HUES48 (cell line): ENCODE results near the gene ROBO2.

Experiments used
- H3K27ac ChIP-seq: one replicate; pipeline ENCODE4 v1.7.0; 2013; ENCODE audit warnings: low read depth, low read length, inconsistent platforms
- H3K27me3 ChIP-seq: 2 replicates; pipeline ENCODE4 v1.6.1; 2013; ENCODE audit warnings: mild to moderate bottlenecking, low read length; ENCODE audit not compliant: control insufficient read depth, insufficient read depth
- H3K36me3 ChIP-seq: 2 replicates; pipeline ENCODE4 v1.6.1; 2013; ENCODE audit warnings: low read length; ENCODE audit not compliant: control insufficient read depth, insufficient read depth
- H3K4me1 ChIP-seq: 2 replicates; pipeline ENCODE4 v1.6.1; 2013; ENCODE audit warnings: mild to moderate bottlenecking, low read length; ENCODE audit not compliant: control insufficient read depth, insufficient read depth
- H3K4me3 ChIP-seq: 2 replicates; pipeline ENCODE4 v1.5.1; 2013; ENCODE audit warnings: mild to moderate bottlenecking, low read depth, low read length
- H3K9ac ChIP-seq: 2 replicates; pipeline ENCODE4 v1.6.1; 2013; ENCODE audit warnings: mild to moderate bottlenecking, low read depth, low read length, moderate library complexity
- H3K9me3 ChIP-seq: 2 replicates; pipeline ENCODE4 v1.6.1; 2013; ENCODE audit warnings: low read length; ENCODE audit not compliant: control insufficient read depth, insufficient read depth

Gene ROBO2

DNA sequence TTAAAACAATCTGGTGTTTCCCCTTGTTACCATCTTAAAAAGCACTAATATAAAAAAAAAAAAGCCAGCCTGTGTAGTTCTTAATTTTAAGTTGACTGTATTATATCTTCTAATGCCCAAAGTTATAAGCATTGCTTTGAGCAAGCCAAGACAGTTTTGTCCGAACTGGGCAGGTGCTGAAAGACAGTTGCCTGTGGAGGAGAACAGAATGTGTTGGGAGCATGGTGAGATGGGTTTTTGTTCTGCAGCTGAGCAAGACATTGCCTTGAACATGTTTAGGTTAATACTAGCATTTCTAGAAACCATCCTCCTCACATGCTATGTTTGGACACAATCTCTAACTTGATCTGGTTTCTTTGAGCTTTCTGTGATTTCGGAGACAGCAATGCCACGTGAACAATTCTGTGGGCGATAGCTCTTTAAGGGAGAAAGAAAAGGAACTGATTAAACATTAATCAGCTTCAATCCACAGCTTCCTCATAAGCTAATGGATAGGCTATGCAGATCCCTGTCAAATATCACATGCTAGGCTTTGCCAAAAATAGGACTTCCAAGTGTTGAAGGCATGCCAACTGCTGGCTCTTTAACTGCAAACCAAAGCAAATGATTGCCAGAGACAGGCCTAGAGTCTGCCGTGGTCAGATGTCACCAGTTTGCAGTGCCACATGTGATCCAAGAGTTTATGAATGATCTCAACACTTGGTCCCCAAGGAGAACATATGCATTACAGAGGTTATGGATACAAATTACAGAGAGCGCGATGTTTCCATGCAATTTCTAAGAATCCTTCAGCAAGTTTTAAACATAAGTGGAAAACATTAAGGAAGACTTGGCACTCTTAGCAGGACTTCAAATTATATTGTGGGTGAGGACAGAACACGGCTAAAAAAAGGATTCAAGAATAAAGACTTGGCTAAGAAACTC lies 428.1 kb downstream of the ROBO2 start:
- Histone ChIP-seq H3K9ac (no peak overlapping the region), H3K36me3 (no peaks in the 10 kb centered on the region), H3K4me3 (no peak overlapping the region), H3K27ac (no peak overlapping the region), H3K9me3 (no peaks in the 10 kb centered on the region), H3K27me3 (no peaks in the 10 kb centered on the region), H3K4me1 (0 out of 2 replicates have a peak, but pooled peaks cover 5% of the 10 kb centered on the region)

DNA sequence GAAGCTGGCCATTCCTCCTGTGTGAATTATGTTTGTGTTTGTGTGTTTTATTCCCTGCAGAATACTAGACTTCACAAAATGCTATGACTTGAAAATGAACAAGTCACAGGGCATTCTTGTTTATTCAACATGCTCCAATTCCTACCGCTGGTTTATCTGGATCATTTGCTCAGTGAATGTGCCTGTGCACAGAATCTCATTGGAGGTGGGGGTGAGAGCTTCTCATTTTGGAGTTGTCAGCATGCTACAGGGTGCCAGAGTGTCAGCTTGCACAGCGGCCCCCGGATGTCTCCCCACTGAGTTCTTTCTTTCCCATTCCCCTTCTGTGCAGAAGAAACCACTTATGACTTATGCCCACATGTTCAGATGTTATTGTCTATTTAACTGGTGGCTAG lies 428.7 kb downstream of the ROBO2 start:
- H3K36me3 ChIP-seq = no peaks in the 10 kb centered on the region
- H3K27me3 ChIP-seq = no peaks in the 10 kb centered on the region
- no peak overlapping the region for H3K9ac ChIP-seq
- no peak overlapping the region for H3K27ac ChIP-seq
- no peak overlapping the region for H3K4me3 ChIP-seq
- H3K9me3 ChIP-seq = no peaks in the 10 kb centered on the region
- 0 out of 2 replicates have a peak, but pooled peaks cover 5% of the 10 kb centered on the region for H3K4me1 ChIP-seq

DNA sequence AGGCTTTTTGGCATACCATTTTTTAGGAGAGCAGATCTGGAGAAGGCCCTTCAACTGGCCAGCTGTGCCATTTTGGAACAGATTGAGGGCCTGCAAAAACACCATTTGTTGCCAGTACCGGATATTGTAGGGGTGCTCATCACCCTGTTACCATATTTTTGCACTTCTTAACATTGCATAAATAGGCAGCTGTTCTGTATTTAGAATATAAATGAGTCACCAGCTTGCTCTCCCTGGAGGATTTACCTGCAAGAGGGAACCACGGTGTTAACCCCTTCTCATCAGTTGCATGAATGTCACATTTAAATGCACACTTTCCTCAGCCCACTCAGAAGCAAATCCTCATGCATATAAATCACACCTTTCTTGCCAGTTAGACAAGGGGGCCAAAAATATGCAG lies 435.6 kb downstream of the ROBO2 start:
- Histone ChIP-seq H3K4me1 (peaks cover 25% of the 10 kb centered on the region), H3K9me3 (peaks cover 8% of the 10 kb centered on the region; the same call in 1 of the 2 replicates), H3K27ac (peak overlapping the region; percentile 34), H3K9ac (no peak overlapping the region), H3K27me3 (no peaks in the 10 kb centered on the region), H3K4me3 (no peak overlapping the region), H3K36me3 (no peaks in the 10 kb centered on the region)

GRCh38 chr3:77479021-77479420 lies 439.1 kb downstream of the ROBO2 start:
- H3K9ac ChIP-seq = no peak overlapping the region
- H3K4me3 ChIP-seq = no peak overlapping the region
- H3K27ac ChIP-seq = no peak overlapping the region
- no peaks in the 10 kb centered on the region for H3K27me3 ChIP-seq
- H3K9me3 ChIP-seq = peaks cover 8% of the 10 kb centered on the region; the same call in 1 of the 2 replicates
- no peaks in the 10 kb centered on the region for H3K36me3 ChIP-seq
- peaks cover 25% of the 10 kb centered on the region for H3K4me1 ChIP-seq

DNA sequence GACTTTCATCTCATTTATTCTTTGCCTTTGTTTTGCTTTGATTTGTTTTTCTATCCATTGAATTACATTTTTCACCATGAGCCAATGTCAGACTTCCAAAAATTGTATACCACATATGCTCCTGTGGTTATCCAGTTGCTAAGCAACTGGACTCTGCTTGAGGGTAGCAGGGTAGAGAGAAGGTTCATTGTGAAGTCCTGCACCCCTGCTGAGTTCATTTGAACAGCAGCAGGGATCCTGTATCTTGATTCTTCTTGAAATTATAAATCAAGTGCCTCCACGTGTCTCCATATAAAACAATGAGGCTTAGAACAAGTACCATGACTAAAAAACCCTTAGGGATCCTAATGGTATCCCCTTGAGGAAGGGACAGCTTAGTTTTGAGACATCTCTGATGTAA lies 449.3 kb downstream of the ROBO2 start:
- Histone ChIP-seq H3K36me3 (no peaks in the 10 kb centered on the region), H3K4me1 (0 out of 2 replicates have a peak, but pooled peaks cover 3% of the 10 kb centered on the region), H3K27ac (no peak overlapping the region), H3K9ac (no peak overlapping the region), H3K4me3 (no peak overlapping the region), H3K9me3 (peaks cover 5% of the 10 kb centered on the region; the same call in 1 of the 2 replicates), H3K27me3 (no peaks in the 10 kb centered on the region)

DNA sequence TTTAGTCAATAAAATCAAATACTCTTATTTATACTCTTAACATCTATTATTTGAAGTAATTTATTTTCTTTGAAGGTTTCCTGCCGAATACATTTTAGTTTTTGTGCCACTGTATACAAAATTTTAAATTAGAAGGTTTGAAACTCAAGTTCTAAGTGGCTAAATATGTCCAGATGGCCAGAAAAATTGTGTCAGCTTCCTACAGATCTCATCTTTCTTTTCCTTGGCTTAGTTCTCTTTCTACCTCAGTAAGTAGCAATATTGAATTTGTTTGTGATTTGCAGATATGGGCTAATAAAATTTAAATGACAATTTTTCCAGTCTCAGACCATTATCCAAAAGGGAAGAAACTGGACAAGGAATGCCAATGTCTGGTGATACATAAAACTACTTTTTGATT lies 452.1 kb downstream of the ROBO2 start:
- Histone ChIP-seq H3K27ac (no peak overlapping the region), H3K4me1 (0 out of 2 replicates have a peak, but pooled peaks cover 3% of the 10 kb centered on the region), H3K9ac (no peak overlapping the region), H3K9me3 (no peaks in the 10 kb centered on the region), H3K27me3 (no peaks in the 10 kb centered on the region), H3K36me3 (no peaks in the 10 kb centered on the region), H3K4me3 (no peak overlapping the region)

- no peaks in the 10 kb centered on the region for H3K27me3 ChIP-seq
- H3K9me3 ChIP-seq = no peaks in the 10 kb centered on the region
These were observed 460.8 kb downstream of the ROBO2 start for GRCh38 chr3:77500721-77501120.

GRCh38 chr3:77506384-77506783 lies 466.5 kb downstream of the ROBO2 start:
- Histone ChIP-seq H3K27ac (no peak overlapping the region), H3K9me3 (no peaks in the 10 kb centered on the region), H3K9ac (no peak overlapping the region), H3K27me3 (no peaks in the 10 kb centered on the region), H3K36me3 (no peaks in the 10 kb centered on the region), H3K4me1 (peaks cover 13% of the 10 kb centered on the region), H3K4me3 (no peak overlapping the region)

More at GRCh38 chr3:77500721-77501120, 460.8 kb downstream of the ROBO2 start:
- no peak overlapping the region for H3K27ac ChIP-seq
- H3K4me3 ChIP-seq = no peak overlapping the region
- H3K36me3 ChIP-seq = no peaks in the 10 kb centered on the region
- no peak overlapping the region for H3K9ac ChIP-seq
- H3K4me1 ChIP-seq = no peaks in the 10 kb centered on the region

- Histone ChIP-seq H3K27me3 (no peaks in the 10 kb centered on the region), H3K4me1 (peaks cover 11% of the 10 kb centered on the region), H3K4me3 (no peak overlapping the region), H3K36me3 (no peaks in the 10 kb centered on the region), H3K9ac (no peak overlapping the region), H3K9me3 (no peaks in the 10 kb centered on the region), H3K27ac (no peak overlapping the region)
These were observed 473.6 kb downstream of the ROBO2 start for GRCh38 chr3:77513542-77513941.

GRCh38 chr3:77514766-77515165 lies 474.9 kb downstream of the ROBO2 start:
- Histone ChIP-seq H3K27me3 (no peaks in the 10 kb centered on the region), H3K27ac (no peak overlapping the region), H3K4me3 (no peak overlapping the region), H3K4me1 (no peaks in the 10 kb centered on the region), H3K9me3 (no peaks in the 10 kb centered on the region), H3K9ac (no peak overlapping the region), H3K36me3 (no peaks in the 10 kb centered on the region)

GRCh38 chr3:77524463-77524862 lies 484.6 kb downstream of the ROBO2 start:
- Histone ChIP-seq H3K27ac (peak overlapping the region; percentile 38), H3K36me3 (no peaks in the 10 kb centered on the region), H3K4me1 (peaks cover 13% of the 10 kb centered on the region), H3K27me3 (peaks cover 9% of the 10 kb centered on the region; the same call in 1 of the 2 replicates), H3K9ac (no peak overlapping the region), H3K4me3 (no peak overlapping the region), H3K9me3 (no peaks in the 10 kb centered on the region)
